Heart left ventricle (tissue), 16 donors: Measurements from ENCODE around the gene NAE1. TPM values are rescaled to one million over a fixed set of nuclear protein-coding genes. Genes with fewer than 3 reads are reported as not detected.

Experiments used
- ATAC-seq, 4 donors: fragments of 200-7000 bp; cut with Tn5 transposase; one replicate each; pipeline ENCODE4 v1.9.1; 2020 to 2022; ENCODE audit warnings: moderate library complexity in 4 of 4, mild to moderate bottlenecking in 3 of 4, moderate number of reproducible peaks in 1 of 4
- DNase-seq, 5 donors: peaks; one replicate each; pipeline ENCODE4 v3.0.0-alpha.2; 2020
- H3K27ac ChIP-seq, 12 donors: fragments of 200-600 bp; sonication (generic) in 4 of 12; one replicate each; pipeline versions ENCODE4 v1.5.0 to v1.8.0; 2016 to 2022; ENCODE audit warnings: mild to moderate bottlenecking in 2 of 12
- H3K27me3 ChIP-seq, 9 donors: fragments of 200-600 bp; sonication (generic) in 2 of 9; one replicate each; pipeline versions ENCODE4 v1.5.1 to v1.8.0; 2016 to 2022; ENCODE audit warnings: mild to moderate bottlenecking in 3 of 9
- H3K36me3 ChIP-seq, 9 donors: fragments of 200-600 bp; sonication (generic) in 2 of 9; one replicate each; pipeline versions ENCODE4 v1.5.0 to v1.8.0; 2018 to 2022; ENCODE audit warnings: mild to moderate bottlenecking in 2 of 9
- H3K4me1 ChIP-seq, 12 donors: fragments of 200-600 bp; sonication (generic) in 4 of 12; one replicate each; pipeline versions ENCODE4 v1.5.0 to v1.8.0; 2016 to 2022; ENCODE audit warnings: mild to moderate bottlenecking in 3 of 12
- H3K4me3 ChIP-seq, 12 donors: fragments of 200-600 bp; sonication (generic) in 4 of 12; one replicate each; pipeline versions ENCODE4 v1.5.0 to v1.8.0; 2017 to 2022; ENCODE audit warnings: mild to moderate bottlenecking in 9 of 12, moderate library complexity in 4 of 12
- H3K9me3 ChIP-seq, 12 donors: fragments of 200-600 bp; sonication (generic) in 4 of 12; one replicate each; pipeline versions ENCODE4 v1.5.0 to v1.8.0; 2016 to 2022; ENCODE audit warnings: mild to moderate bottlenecking in 1 of 12
- CTCF ChIP-seq, 12 donors: fragments of 200-600 bp; sonication (generic) in 4 of 12; IDR thresholded peaks; one replicate each; pipeline versions ENCODE4 v1.5.0 to v1.8.0; 2018 to 2022; ENCODE audit warnings: antibody characterized with exemption in 12 of 12, mild to moderate bottlenecking in 5 of 12
- POLR2A ChIP-seq, 2 donors: fragments of 450-650 bp; IDR thresholded peaks; one replicate each; pipeline ENCODE4 v1.6.1; 2017; ENCODE audit warnings: antibody characterized with exemption in 2 of 2, mild to moderate bottlenecking in 2 of 2, moderate library complexity in 2 of 2
- WGBS, 4 donors: extraction: QIAGEN DNeasy Blood & Tissue Kit in 2 of 4; methylation state at CpG; one replicate each; pipeline versions ENCODE4 v1.1.5 to v1.1.7; 2013 to 2018; 5-methylcytosine and 5-hydroxymethylcytosine counted together
- intact Hi-C, 10 donors: fragments of 100-400 bp; cut with DNase I; formaldehyde crosslinking; loops; one replicate each; pipeline versions ENCODE4 v1.11.1 to v1.14.2; 2022
- polyA plus RNA-seq, 2 donors: library from polyadenylated mRNA; stranded (reverse); fragments of 200-250 nt; gene quantifications; one replicate each; pipeline ENCODE4 v1.2.3, GENCODE V29; 2013
- total RNA-seq, 9 donors: library from RNA; depleted of rRNA in 2 of 9; stranded (reverse); fragments of >200 nt in 2 of 9; fragmentation: NEBNext Ultra II Directional in 3 of 9; extraction: Animal tissue kit (Norgen Biotek cat#: 25700) in 3 of 9; gene quantifications; one replicate each; pipeline versions ENCODE4 v1.1.0 to v1.2.4, GENCODE V29; 2016 to 2023
- donor health status: ischemic (EF 13 %, LVEDD 7.1; RV severe dilation, severe dysfunction).
- donor health status: healthy with polysubstance abuse.
- donor health status: DM: no; HTN: yes; CAD: no.
- donor health status: DM: no; HTN: no; CAD: no.
- donor health status: ischemic (EF 25% LVEDD 6.9; RV normal size, moderate dysfunction).
- donor health status: ischemic (EF 25% LVEDD 5.7; RV mildly dilated, moderate dysfunction).
- donor health status: healthy.
- donor health status: DM: yes; HTN: yes; CAD: no.
- donor health status: ischemic (EF 35%, LVEDD 5.7; RV mildly dilated, moderate dysfunction).
- donor health status: nonischemic (EF 11% LVEDD 7.7; RV severe dilation, severe dysfunction).
- donor health status: DM: yes; HTN: yes; CAD: no.
- donor health status: PGD.
- donor health status: ischemic (EF 29% LVEDD 5.4; RV normal size, mild dysfunction).
- donor health status: nonischemic (EF 23%, LVEDD 6.1; RV moderate dilation, normal function).

Gene NAE1
- total and polyA plus RNA-seq, 11 donors, result 17.7 to 39.3 (median 29.6) TPM

GRCh38 chr16:66853261-66854139 is 22.7 kb upstream of the NAE1 start:
- no peak for TF ChIP-seq CTCF (IDR thresholded peaks at IDR 0.05)
- no peak for TF ChIP-seq POLR2A (IDR thresholded peaks at IDR 0.05)
- Histone ChIP-seq H3K4me3 (no peak overlapping the region), H3K36me3 (no peaks in the 10 kb centered on the region), H3K27ac (no peak overlapping the region), H3K9me3 (no peaks in the 10 kb centered on the region), H3K27me3 (peaks cover 0 to 9% (median 0%) of the 10 kb centered on the region in 9 donors), H3K4me1 (no peaks in the 10 kb centered on the region)
- intact Hi-C loops, result no loop called here
- ATAC-seq (no peak), DNase-seq (no peak)
- WGBS, 4 donors, result 78 to 92% (median 87%) methylated on average over 10 to 15 of the region's 15 CpGs

- 82 to 86% (median 84%) methylated on average over 6 to 13 of the region's 13 CpGs for WGBS, 4 donors
- TF ChIP-seq CTCF (IDR thresholded peaks at IDR 0.05) (no peak), POLR2A (IDR thresholded peaks at IDR 0.05) (no peak)
- Histone ChIP-seq H3K27me3 (peaks cover 0 to 24% (median 0%) of the 10 kb centered on the region in 9 donors), H3K27ac (no peak overlapping the region), H3K4me3 (no peak overlapping the region), H3K36me3 (no peaks in the 10 kb centered on the region), H3K4me1 (no peaks in the 10 kb centered on the region), H3K9me3 (no peaks in the 10 kb centered on the region)
- DNase-seq (no peak), ATAC-seq (no peak)
- intact Hi-C loops, result no loop called here
These were observed 20.6 kb upstream of the NAE1 start for GRCh38 chr16:66851166-66851964.

- ATAC-seq (no peak), DNase-seq (no peak)
- intact Hi-C loops, result no loop called here
- peaks cover 0 to 33% (median 5%) of the 10 kb centered on the region in 9 donors for H3K27me3 ChIP-seq
- TF ChIP-seq CTCF (IDR thresholded peaks at IDR 0.05), result no peak
- TF ChIP-seq POLR2A (IDR thresholded peaks at IDR 0.05), result no peak
- peaks cover 0 to 7% (median under 1%) of the 10 kb centered on the region in 12 donors for H3K4me1 ChIP-seq
- no peaks in the 10 kb centered on the region for H3K9me3 ChIP-seq
- H3K4me3 ChIP-seq, result no peak overlapping the region
- H3K27ac ChIP-seq, result no peak overlapping the region
- H3K36me3 ChIP-seq, result no peaks in the 10 kb centered on the region
- 88 to 92% (median 91%) methylated on average over 12 to 14 of the region's 14 CpGs for WGBS, 4 donors
These were observed 19.5 kb upstream of the NAE1 start for GRCh38 chr16:66850115-66850815.
